SK-N-SH (cell line): ENCODE measurements around the gene CARD6. TPM values are rescaled to one million over a fixed set of nuclear protein-coding genes. Genes with fewer than 3 reads are reported as not detected.
A peak's percentile ranks its signal among the peaks of the same experiment; 100 is the strongest.

Experiments
- CTCF ChIA-PET: fragments of 300-600, 350-600 bp; formaldehyde crosslinking; extraction: SDS; loops from one replicate; lab custom pipeline; 2021; lab: Yijun Ruan, JAX
- POLR2A ChIA-PET: fragments of 350-600 bp; sonication (Branson Sonifier 250); formaldehyde crosslinking; extraction: SDS; loops from one replicate; lab custom pipeline; 2020; ENCODE audit warnings: antibody characterized with exemption, inconsistent platforms; lab: Yijun Ruan, JAX
- DNase-seq: peaks from one replicate; pipeline ENCODE4 v3.0.0; 2012
- H2AFZ ChIP-seq: fragments of 200-600 bp; sonication (generic); 2 replicates; pipeline ENCODE4 v1.8.1; 2016; ENCODE audit warnings: antibody characterized with exemption, mild to moderate bottlenecking, low read depth
- H3F3A ChIP-seq: fragments of 200-600 bp; sonication (generic); replicated peaks from 2 replicates; pipeline ENCODE3; 2016; ENCODE audit warnings: antibody characterized with exemption, mild to moderate bottlenecking; ENCODE audit not compliant: insufficient read depth
- H3K27ac ChIP-seq, 2 experiments: fragments of 200-500 bp in 1 of 2; fragments of 200-600 bp in 1 of 2; sonication (Bioruptor generic) in 1 of 2; sonication (generic), shearing (Covaris generic) in 1 of 2; 2 replicates each; pipeline versions ENCODE4 v1.5.1 to v1.6.1; 2014 to 2016; ENCODE audit warnings: low read depth in 2 of 2, inconsistent platforms in 1 of 2, low read length in 1 of 2, mild to moderate bottlenecking in 1 of 2, mixed read lengths in 1 of 2
- H3K27me3 ChIP-seq: fragments of 200-600 bp; sonication (generic), shearing (Covaris generic); 2 replicates; pipeline ENCODE4 v1.6.1; 2016; ENCODE audit warnings: mixed run types; ENCODE audit not compliant: insufficient read depth
- H3K36me3 ChIP-seq, 2 experiments: fragments of 200-500 bp in 1 of 2; fragments of 200-600 bp in 1 of 2; sonication (Bioruptor generic) in 1 of 2; sonication (generic) in 1 of 2; replicated peaks in 1 of 2; 2 replicates each; pipeline versions ENCODE3 to v1.5.1; 2014 to 2016; ENCODE audit warnings: low read length in 1 of 2, mild to moderate bottlenecking in 1 of 2; ENCODE audit not compliant: insufficient read depth in 2 of 2, control insufficient read depth in 1 of 2
- H3K4me1 ChIP-seq, 2 experiments: fragments of 200-500 bp in 1 of 2; fragments of 200-600 bp in 1 of 2; sonication (Bioruptor generic) in 1 of 2; sonication (generic), shearing (Covaris generic) in 1 of 2; 2 replicates each; pipeline versions ENCODE4 v1.5.1 to v1.6.1; 2014 to 2016; ENCODE audit warnings: low read depth in 1 of 2, low read length in 1 of 2, mixed run types in 1 of 2; ENCODE audit not compliant: insufficient read depth in 2 of 2, control insufficient read depth in 1 of 2
- H3K4me2 ChIP-seq: fragments of 200-600 bp; sonication (generic), shearing (Covaris generic); 2 replicates; pipeline ENCODE4 v1.6.1; 2017; ENCODE audit warnings: mixed run types
- H3K4me3 ChIP-seq, 2 experiments: fragments of 200-500 bp in 1 of 2; fragments of 200-600 bp in 1 of 2; sonication (Bioruptor generic) in 1 of 2; sonication (generic), shearing (Covaris generic) in 1 of 2; 2 replicates each; pipeline versions ENCODE4 v1.5.1 to v1.8.1; 2014 to 2016; ENCODE audit warnings: low read depth in 2 of 2, inconsistent platforms in 1 of 2, low read length in 1 of 2, mild to moderate bottlenecking in 1 of 2, mixed read lengths in 1 of 2, moderate library complexity in 1 of 2
- H3K79me2 ChIP-seq: fragments of 200-600 bp; sonication (generic); 2 replicates; pipeline ENCODE4 v1.8.1; 2017; ENCODE audit warnings: mild to moderate bottlenecking; ENCODE audit not compliant: insufficient read depth
- H3K9ac ChIP-seq: fragments of 200-600 bp; sonication (generic); 2 replicates; pipeline ENCODE4 v1.6.1; 2017; ENCODE audit warnings: mixed run types
- H3K9me2 ChIP-seq: fragments of 200-600 bp; sonication (generic); 2 replicates; pipeline ENCODE4 v1.6.1; 2017; ENCODE audit warnings: mixed run types
- H3K9me3 ChIP-seq: fragments of 200-600 bp; sonication (generic); 2 replicates; pipeline ENCODE4 v1.6.1; 2017; ENCODE audit warnings: mixed run types, mild to moderate bottlenecking, moderate library complexity
- H4K20me1 ChIP-seq: fragments of 200-600 bp; sonication (generic); 2 replicates; pipeline ENCODE4 v1.6.1; 2017; ENCODE audit warnings: mild to moderate bottlenecking, mixed run types; ENCODE audit not compliant: insufficient read depth
- ELF1 ChIP-seq: IDR thresholded peaks from 2 replicates; pipeline ENCODE4 v1.4.0; 2012
- FOXJ3 ChIP-seq: sonication (generic); formaldehyde crosslinking; IDR thresholded peaks from 2 replicates; pipeline ENCODE4 v1.5.1; 2020; ENCODE audit warnings: mild to moderate bottlenecking, missing genetic modification reagents
- MEF2A ChIP-seq: IDR thresholded peaks from 2 replicates; pipeline ENCODE4 v1.4.0; 2012; ENCODE audit warnings: low read depth, borderline replicate concordance
- POLR2AphosphoS5 ChIP-seq: IDR thresholded peaks from 2 replicates; pipeline ENCODE4 v1.6.1; 2012; ENCODE audit warnings: low read depth, low read length
- RAD21 ChIP-seq: IDR thresholded peaks from 2 replicates; pipeline ENCODE4 v1.6.1; 2012; ENCODE audit warnings: mild to moderate bottlenecking, low read length
- SMC3 ChIP-seq: IDR thresholded peaks from 2 replicates; pipeline ENCODE4 v1.6.1; 2012; ENCODE audit warnings: low read depth, low read length, improper control_type of control experiment
- TAF1 ChIP-seq: IDR thresholded peaks from 2 replicates; pipeline ENCODE4 v1.6.1; 2012; ENCODE audit warnings: low read depth, mild to moderate bottlenecking, low read length, moderate library complexity, borderline replicate concordance
- TEAD4 ChIP-seq: IDR thresholded peaks from 2 replicates; pipeline ENCODE4 v1.4.0; 2012; ENCODE audit warnings: mild to moderate bottlenecking, borderline replicate concordance; ENCODE audit not compliant: insufficient read depth
- WGBS: methylation state at CpG from one replicate; pipeline ENCODE4 v1.1.6; 2017; ENCODE audit warnings: low lambda C conversion rate; 5-methylcytosine and 5-hydroxymethylcytosine counted together
- polyA plus RNA-seq, 3 experiments: library from polyadenylated mRNA; depleted of rRNA; stranded (reverse); fragments of >200 nt; gene quantifications; 2 replicates each; pipeline ENCODE4 v1.2.3, GENCODE V29; 2012
- TF ChIP-seq, protein P1 (sequence below): IDR thresholded peaks from 2 replicates; pipeline ENCODE4; 2012

Gene CARD6
- polyA plus RNA-seq, 1 of the 3 experiments (the other 2 are of a cell fraction): 0.03 TPM

GRCh38 chr5:40828690-40829661 is 12.2 kb upstream of the CARD6 start:
- no peak overlapping the region for H3K9ac ChIP-seq
- H3K36me3 ChIP-seq: peaks cover 71 to 76% of the 10 kb centered on the region in 2 experiments
- H3K9me3 ChIP-seq: no peaks in the 10 kb centered on the region
- no peak overlapping the region for H3K4me2 ChIP-seq
- no peak for DNase-seq
- H3K4me1 ChIP-seq: peaks cover 13 to 17% of the 10 kb centered on the region in 2 experiments; a peak in 3 of 4 replicates
- peaks cover 91% of the 10 kb centered on the region for H3F3A ChIP-seq
- H3K79me2 ChIP-seq: peaks cover 57% of the 10 kb centered on the region
- H3K9me2 ChIP-seq: no peaks in the 10 kb centered on the region
- H3K27me3 ChIP-seq: no peaks in the 10 kb centered on the region
- TF ChIP-seq ELF1 (no peak), POLR2AphosphoS5 (peak; percentile 51)
- no peak overlapping the region for H3K4me3 ChIP-seq
- POLR2A ChIA-PET: interaction anchor here (0.9 to 1.6 kb wide), 3 partner anchors 21 to 31 kb away, joined by 3 to 6 read pairs (median 3); partner anchors contain the start of gene PRKAA1
- H3K27ac ChIP-seq: peak overlapping the region in 1 of 2 experiments; percentile 16; a peak in 1 of 4 replicates
- H2AFZ ChIP-seq: no peak overlapping the region
- CTCF ChIA-PET: no interaction called here
- H4K20me1 ChIP-seq: peaks cover 85% of the 10 kb centered on the region
- 82% methylated on average over 3 of the region's 3 CpGs for WGBS

- no peak overlapping the region for H3K9ac ChIP-seq
- peaks cover 13 to 17% of the 10 kb centered on the region in 2 experiments; a peak in 3 of 4 replicates for H3K4me1 ChIP-seq
- no peak overlapping the region for H3K27ac ChIP-seq
- peaks cover 82% of the 10 kb centered on the region for H3F3A ChIP-seq
- no peaks in the 10 kb centered on the region for H3K9me2 ChIP-seq
- no peak overlapping the region for H2AFZ ChIP-seq
- peaks cover 67% of the 10 kb centered on the region for H3K79me2 ChIP-seq
- ChIA-PET CTCF (interaction anchor here (0.5 kb wide), 1 partner anchor 14 kb away, joined by 3 read pairs; no protein-coding TSS in a partner anchor), POLR2A (interaction anchor here (0.9 to 1.6 kb wide), 3 partner anchors 22 to 32 kb away, joined by 3 to 6 read pairs (median 3); partner anchors contain the start of gene PRKAA1)
- H4K20me1 ChIP-seq: peaks cover 86% of the 10 kb centered on the region
- TF ChIP-seq, protein P1, sequence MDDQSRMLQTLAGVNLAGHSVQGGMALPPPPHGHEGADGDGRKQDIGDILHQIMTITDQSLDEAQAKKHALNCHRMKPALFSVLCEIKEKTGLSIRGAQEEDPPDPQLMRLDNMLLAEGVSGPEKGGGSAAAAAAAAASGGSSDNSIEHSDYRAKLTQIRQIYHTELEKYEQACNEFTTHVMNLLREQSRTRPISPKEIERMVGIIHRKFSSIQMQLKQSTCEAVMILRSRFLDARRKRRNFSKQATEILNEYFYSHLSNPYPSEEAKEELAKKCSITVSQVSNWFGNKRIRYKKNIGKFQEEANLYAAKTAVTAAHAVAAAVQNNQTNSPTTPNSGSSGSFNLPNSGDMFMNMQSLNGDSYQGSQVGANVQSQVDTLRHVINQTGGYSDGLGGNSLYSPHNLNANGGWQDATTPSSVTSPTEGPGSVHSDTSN: no peak
- no peak for TF ChIP-seq FOXJ3
- no peak for TF ChIP-seq TAF1
- TF ChIP-seq SMC3: no peak
- TF ChIP-seq RAD21: no peak
- no peak for TF ChIP-seq MEF2A
- no peak for TF ChIP-seq TEAD4
- 0 out of 2 replicates have a peak overlapping the region, but pooled peaks have one; percentile 11 for H3K4me2 ChIP-seq
- no peak overlapping the region for H3K4me3 ChIP-seq
- peaks cover 75 to 79% of the 10 kb centered on the region in 2 experiments for H3K36me3 ChIP-seq
- DNase-seq: no peak
- WGBS: 93% methylated on average over 13 of the region's 13 CpGs
- H3K9me3 ChIP-seq: no peaks in the 10 kb centered on the region
- H3K27me3 ChIP-seq: no peaks in the 10 kb centered on the region
Measured at GRCh38 chr5:40829748-40830533, 11.2 kb upstream of the CARD6 start.
